HG02571 (cell line): Measurements from ENCODE around the gene KYAT1.
"Not testable (repeated sequence)": the region's sequence is repeated elsewhere in the genome, so short reads cannot be mapped to it uniquely, and the experiment has no call there.

Experiments
- ATAC-seq: cut with Tn5 transposase; IDR thresholded peaks from one replicate; pipeline ENCODE4 v1.9.1; 2021; ENCODE audit warnings: mild to moderate bottlenecking, moderate library complexity; ENCODE audit not compliant: unreplicated experiment

The KYAT1 gene

GRCh38 chr9:128843171-128843570, 38.6 kb downstream of the KYAT1 start:
- not testable (repeated sequence) for ATAC-seq

GRCh38 chr9:128841694-128842492, 39.9 kb downstream of the KYAT1 start:
- ATAC-seq: no peak

GRCh38 chr9:128840524-128840923, 41.2 kb downstream of the KYAT1 start:
- no peak for ATAC-seq

- ATAC-seq: no peak
Observed at GRCh38 chr9:128838338-128838737, 43.4 kb downstream of the KYAT1 start.

GRCh38 chr9:128836509-128837145, 45.1 kb downstream of the KYAT1 start:
- ATAC-seq: no peak

GRCh38 chr9:128835246-128836210, 46.2 kb downstream of the KYAT1 start:
- no peak for ATAC-seq

GRCh38 chr9:128833696-128834095, 48.1 kb downstream of the KYAT1 start:
- ATAC-seq: no peak

- peak; percentile 96 for ATAC-seq
Observed at GRCh38 chr9:128829477-128830251, 52.1 kb downstream of the KYAT1 start, which contains the start of gene SPOUT1. Gene SPOUT1 (minus strand): TSS chr9:128829794. CDS start chr9:128829780, 14 bp downstream.

- ATAC-seq: peak; percentile 2
Observed at GRCh38 chr9:128828719-128829452, 52.9 kb downstream of the KYAT1 start.

- ATAC-seq: no peak
Observed at GRCh38 chr9:128828267-128828666, 53.5 kb downstream of the KYAT1 start.

- ATAC-seq: no peak
Observed at GRCh38 chr9:128825923-128826700, 55.6 kb downstream of the KYAT1 start.

GRCh38 chr9:128824911-128825310, 56.8 kb downstream of the KYAT1 start:
- ATAC-seq: no peak

GRCh38 chr9:128823903-128824406, 57.8 kb downstream of the KYAT1 start:
- no peak for ATAC-seq

GRCh38 chr9:128823362-128823902, 58.3 kb downstream of the KYAT1 start:
- no peak for ATAC-seq

GRCh38 chr9:128822407-128823042, 59.2 kb downstream of the KYAT1 start:
- ATAC-seq: no peak

- ATAC-seq: no peak
Observed at GRCh38 chr9:128821584-128822406, 60.0 kb downstream of the KYAT1 start.
